KMS-11 (cell line): Measurements from ENCODE around the gene STIM2.
"Not testable (repeated sequence)": the region's sequence is repeated elsewhere in the genome, so short reads cannot be mapped to it uniquely, and the experiment has no call there.

Experiments used
- H2AFZ ChIP-seq: fragments of 200-600 bp; sonication (generic); 2 replicates; pipeline ENCODE4 v1.6.1; 2016; ENCODE audit warnings: antibody characterized with exemption, mixed run types, low read depth
- H3K27ac ChIP-seq: fragments of 200-600 bp; sonication (generic); 2 replicates; pipeline ENCODE4 v1.6.1; 2016; ENCODE audit warnings: mild to moderate bottlenecking, mixed run types
- H3K27me3 ChIP-seq: fragments of 200-600 bp; sonication (generic); 2 replicates; pipeline ENCODE4 v1.6.1; 2017; ENCODE audit warnings: mild to moderate bottlenecking, low read depth, mixed run types, moderate library complexity; ENCODE audit not compliant: insufficient read depth
- H3K36me3 ChIP-seq: fragments of 200-600 bp; sonication (generic); 2 replicates; pipeline ENCODE4 v1.6.1; 2017; ENCODE audit warnings: mild to moderate bottlenecking, mixed run types; ENCODE audit not compliant: insufficient read depth
- H3K4me1 ChIP-seq: fragments of 200-600 bp; sonication (generic); 2 replicates; pipeline ENCODE4 v1.6.1; 2016; ENCODE audit warnings: mild to moderate bottlenecking, low read depth, mixed run types; ENCODE audit not compliant: poor library complexity, severe bottlenecking
- H3K4me2 ChIP-seq: fragments of 200-600 bp; sonication (generic); 2 replicates; pipeline ENCODE4 v1.7.0; 2016; ENCODE audit warnings: mild to moderate bottlenecking, mixed run types
- H3K4me3 ChIP-seq: fragments of 200-600 bp; sonication (generic); IDR thresholded peaks from 2 replicates; pipeline ENCODE4 v1.6.1; 2017; ENCODE audit warnings: low read depth, low read length, mixed read lengths; ENCODE audit not compliant: insufficient read depth
- H3K79me2 ChIP-seq: fragments of 200-600 bp; sonication (generic); 2 replicates; pipeline ENCODE4 v1.6.1; 2016; ENCODE audit warnings: low read depth, mixed run types; ENCODE audit not compliant: insufficient read depth
- H3K9ac ChIP-seq: fragments of 200-600 bp; sonication (generic); 2 replicates; pipeline ENCODE4 v1.6.1; 2016; ENCODE audit warnings: mild to moderate bottlenecking, mixed run types
- H4K20me1 ChIP-seq: fragments of 200-600 bp; sonication (generic); 2 replicates; pipeline ENCODE4 v1.6.1; 2016; ENCODE audit warnings: mild to moderate bottlenecking, mixed run types; ENCODE audit not compliant: insufficient read depth
- TF ChIP-seq, protein P1 (sequence below): fragments of 200-600 bp; sonication (generic); conservative IDR thresholded peaks from 2 replicates; pipeline ENCODE4 v1.6.1; 2017; ENCODE audit warnings: low read depth, mild to moderate bottlenecking, antibody characterized with exemption, low read length, moderate library complexity, mixed read lengths

The STIM2 gene

GRCh38 chr4:26959654-26960047 is 99.0 kb downstream of the STIM2 start:
- TF ChIP-seq, protein P1, sequence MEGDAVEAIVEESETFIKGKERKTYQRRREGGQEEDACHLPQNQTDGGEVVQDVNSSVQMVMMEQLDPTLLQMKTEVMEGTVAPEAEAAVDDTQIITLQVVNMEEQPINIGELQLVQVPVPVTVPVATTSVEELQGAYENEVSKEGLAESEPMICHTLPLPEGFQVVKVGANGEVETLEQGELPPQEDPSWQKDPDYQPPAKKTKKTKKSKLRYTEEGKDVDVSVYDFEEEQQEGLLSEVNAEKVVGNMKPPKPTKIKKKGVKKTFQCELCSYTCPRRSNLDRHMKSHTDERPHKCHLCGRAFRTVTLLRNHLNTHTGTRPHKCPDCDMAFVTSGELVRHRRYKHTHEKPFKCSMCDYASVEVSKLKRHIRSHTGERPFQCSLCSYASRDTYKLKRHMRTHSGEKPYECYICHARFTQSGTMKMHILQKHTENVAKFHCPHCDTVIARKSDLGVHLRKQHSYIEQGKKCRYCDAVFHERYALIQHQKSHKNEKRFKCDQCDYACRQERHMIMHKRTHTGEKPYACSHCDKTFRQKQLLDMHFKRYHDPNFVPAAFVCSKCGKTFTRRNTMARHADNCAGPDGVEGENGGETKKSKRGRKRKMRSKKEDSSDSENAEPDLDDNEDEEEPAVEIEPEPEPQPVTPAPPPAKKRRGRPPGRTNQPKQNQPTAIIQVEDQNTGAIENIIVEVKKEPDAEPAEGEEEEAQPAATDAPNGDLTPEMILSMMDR = no peak
- H4K20me1 ChIP-seq = no peaks in the 10 kb centered on the region
- H3K36me3 ChIP-seq = no peaks in the 10 kb centered on the region
- H3K4me3 ChIP-seq = no peak overlapping the region
- no peaks in the 10 kb centered on the region for H3K27me3 ChIP-seq
- H2AFZ ChIP-seq = no peak overlapping the region
- H3K4me1 ChIP-seq = no peaks in the 10 kb centered on the region
- no peak overlapping the region for H3K27ac ChIP-seq
- H3K9ac ChIP-seq = no peak overlapping the region
- H3K4me2 ChIP-seq = no peak overlapping the region
- H3K79me2 ChIP-seq = no peaks in the 10 kb centered on the region

- no peak overlapping the region for H3K27ac ChIP-seq
- no peaks in the 10 kb centered on the region for H3K79me2 ChIP-seq
- no peak overlapping the region for H2AFZ ChIP-seq
- TF ChIP-seq, protein P1 = no peak
- no peaks in the 10 kb centered on the region for H3K36me3 ChIP-seq
- H3K4me2 ChIP-seq = no peak overlapping the region
- H3K9ac ChIP-seq = no peak overlapping the region
- H3K4me3 ChIP-seq = no peak overlapping the region
- H4K20me1 ChIP-seq = no peaks in the 10 kb centered on the region
- H3K27me3 ChIP-seq = no peaks in the 10 kb centered on the region
- H3K4me1 ChIP-seq = no peaks in the 10 kb centered on the region
Measured at GRCh38 chr4:26962720-26963119, 102.1 kb downstream of the STIM2 start.

DNA sequence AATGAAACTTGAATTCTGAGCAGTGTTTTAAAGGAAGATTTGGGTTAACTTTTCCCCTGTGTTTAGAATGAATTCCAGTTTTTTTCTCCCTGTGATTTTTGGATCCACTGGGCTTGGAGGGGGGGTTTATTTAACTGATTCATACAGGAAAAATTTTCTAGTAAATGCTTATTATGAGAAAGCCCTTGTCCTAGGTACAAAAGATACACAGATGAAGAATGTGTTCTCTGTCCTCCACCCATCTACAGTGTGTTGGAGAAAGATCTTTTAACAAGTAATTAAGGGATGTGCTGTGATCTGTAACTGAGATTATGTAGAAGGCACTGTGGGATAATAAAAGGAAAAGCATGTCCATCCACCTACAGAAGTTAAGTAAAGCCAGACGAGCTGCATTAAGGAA is 103.9 kb downstream of the STIM2 start:
- Histone ChIP-seq H3K4me2 (no peak overlapping the region), H3K9ac (no peak overlapping the region), H3K79me2 (no peaks in the 10 kb centered on the region), H3K27ac (no peak overlapping the region), H4K20me1 (no peaks in the 10 kb centered on the region), H3K27me3 (no peaks in the 10 kb centered on the region), H2AFZ (no peak overlapping the region), H3K4me3 (no peak overlapping the region), H3K36me3 (no peaks in the 10 kb centered on the region), H3K4me1 (no peaks in the 10 kb centered on the region)
- TF ChIP-seq, protein P1 = no peak

GRCh38 chr4:26964994-26965393 is 104.4 kb downstream of the STIM2 start:
- H4K20me1 ChIP-seq = no peaks in the 10 kb centered on the region

GRCh38 chr4:26975464-26976181 is 115.0 kb downstream of the STIM2 start:
- not testable (repeated sequence) for H4K20me1 ChIP-seq, H3K4me3 ChIP-seq, H3K36me3 ChIP-seq, H3K9ac ChIP-seq, H3K4me2 ChIP-seq, H3K27ac ChIP-seq, H3K4me1 ChIP-seq, H3K79me2 ChIP-seq, H3K27me3 ChIP-seq, H2AFZ ChIP-seq

More at GRCh38 chr4:26964994-26965393, 104.4 kb downstream of the STIM2 start:
- Histone ChIP-seq H3K79me2 (no peaks in the 10 kb centered on the region), H3K4me1 (no peaks in the 10 kb centered on the region), H3K4me2 (no peak overlapping the region), H3K27me3 (no peaks in the 10 kb centered on the region), H2AFZ (no peak overlapping the region), H3K9ac (no peak overlapping the region), H3K4me3 (no peak overlapping the region), H3K36me3 (no peaks in the 10 kb centered on the region), H3K27ac (no peak overlapping the region)
- TF ChIP-seq, protein P1 = no peak
